ENCODE results near the gene TEDC2.

TEDC2 gene

GRCh38 chr16:2480948-2481347, 21.0 kb downstream of the TEDC2 start:
- DNase-seq: no peak

- DNase-seq: no peak
These were observed 21.8 kb downstream of the TEDC2 start for GRCh38 chr16:2481676-2482075.

GRCh38 chr16:2482249-2482648, 22.3 kb downstream of the TEDC2 start:
- DNase-seq: no peak

GRCh38 chr16:2482708-2483534, 23.0 kb downstream of the TEDC2 start:
- DNase-seq: no peak

- DNase-seq: no peak
These were observed 24.3 kb downstream of the TEDC2 start for GRCh38 chr16:2483939-2484897.

GRCh38 chr16:2484898-2485508, 25.1 kb downstream of the TEDC2 start:
- no peak for DNase-seq

GRCh38 chr16:2485811-2486507, 26.1 kb downstream of the TEDC2 start:
- no peak for DNase-seq

GRCh38 chr16:2486645-2487516, 27.0 kb downstream of the TEDC2 start:
- DNase-seq: peak; percentile 53 to 60

- no peak for DNase-seq
These were observed 27.6 kb downstream of the TEDC2 start for GRCh38 chr16:2487517-2487842.

- DNase-seq: no peak
These were observed 28.1 kb downstream of the TEDC2 start for GRCh38 chr16:2487903-2488531.

GRCh38 chr16:2489581-2489980, 29.7 kb downstream of the TEDC2 start:
- no peak for DNase-seq

- no peak for DNase-seq
These were observed 30.5 kb downstream of the TEDC2 start for GRCh38 chr16:2490190-2491105.

GRCh38 chr16:2492292-2492691, 32.4 kb downstream of the TEDC2 start:
- no peak for DNase-seq

GRCh38 chr16:2493605-2494004, 33.7 kb downstream of the TEDC2 start:
- DNase-seq: no peak

GRCh38 chr16:2494616-2495015, 34.7 kb downstream of the TEDC2 start:
- no peak for DNase-seq

- no peak for DNase-seq
These were observed 35.1 kb downstream of the TEDC2 start for GRCh38 chr16:2495041-2495440.

GRCh38 chr16:2496223-2497115, 36.6 kb downstream of the TEDC2 start:
- no peak for DNase-seq

GRCh38 chr16:2497116-2497630, 37.3 kb downstream of the TEDC2 start:
- no peak for DNase-seq

All from stimulated activated CD4-positive, alpha-beta T cell treated with anti-CD3 and anti-CD28 coated beads, Interleukin-2, amount 100 ng/mL, for 48 hours (primary cell).